ENCODE measurements around the gene TRIOBP.

The TRIOBP gene

GRCh38 chr22:37731804-37732471 lies 35.1 kb downstream of the TRIOBP start:
- DNase-seq, result no peak

GRCh38 chr22:37732699-37733607 lies 36.1 kb downstream of the TRIOBP start:
- no peak for DNase-seq

- no peak for DNase-seq
These were observed 37.0 kb downstream of the TRIOBP start for GRCh38 chr22:37733625-37734401.

GRCh38 chr22:37734402-37734700 lies 37.5 kb downstream of the TRIOBP start:
- no peak for DNase-seq

GRCh38 chr22:37734964-37735451 lies 38.2 kb downstream of the TRIOBP start:
- DNase-seq, result peak; percentile 21

- no peak for DNase-seq
These were observed 42.2 kb downstream of the TRIOBP start for GRCh38 chr22:37739035-37739434.

GRCh38 chr22:37739611-37740049 lies 42.8 kb downstream of the TRIOBP start:
- no peak for DNase-seq

- no peak for DNase-seq
These were observed 43.8 kb downstream of the TRIOBP start for GRCh38 chr22:37740455-37741311.

- DNase-seq, result peak; percentile 44
These were observed 44.5 kb downstream of the TRIOBP start for GRCh38 chr22:37741312-37741795.

- DNase-seq, result no peak
These were observed 45.7 kb downstream of the TRIOBP start for GRCh38 chr22:37742376-37743171.

GRCh38 chr22:37744589-37744988 lies 47.7 kb downstream of the TRIOBP start:
- DNase-seq, result no peak

- DNase-seq, result peak; percentile 9
These were observed 48.9 kb downstream of the TRIOBP start for GRCh38 chr22:37745548-37746365.

GRCh38 chr22:37746366-37747079 lies 49.7 kb downstream of the TRIOBP start:
- no peak for DNase-seq

- no peak for DNase-seq
These were observed 50.3 kb downstream of the TRIOBP start for GRCh38 chr22:37747080-37747714.

- no peak for DNase-seq
These were observed 50.9 kb downstream of the TRIOBP start for GRCh38 chr22:37747715-37748100.

GRCh38 chr22:37748659-37749058 lies 51.8 kb downstream of the TRIOBP start:
- DNase-seq, result no peak

GRCh38 chr22:37749226-37749625 lies 52.4 kb downstream of the TRIOBP start:
- DNase-seq, result no peak

GRCh38 chr22:37749831-37750595 lies 53.2 kb downstream of the TRIOBP start:
- DNase-seq, result no peak

All from SHP77 treated with DMSO at 0.1 percent for 48 hours (cell line).